Neural crest cell (in vitro differentiated cells): ENCODE results near the gene AKR1A1. TPM values are rescaled to one million over a fixed set of nuclear protein-coding genes. Genes with fewer than 3 reads are reported as not detected.
"Not testable (repeated sequence)": the region's sequence is repeated elsewhere in the genome, so short reads cannot be mapped to it uniquely, and the experiment has no call there.

Source experiments
- DNase-seq: peaks from one replicate; pipeline ENCODE4 v3.0.0; 2021; ENCODE audit warnings: low read depth, mixed read lengths, low spot score
- H3K27ac Mint-ChIP-seq: one replicate; pipeline ENCODE4 v1.8.0; 2021; ENCODE audit warnings: mild to moderate bottlenecking, mixed read lengths; ENCODE audit not compliant: unreplicated experiment
- H3K27me3 Mint-ChIP-seq: 2 replicates; pipeline ENCODE4 v1.8.0; 2021; ENCODE audit warnings: low read depth, mild to moderate bottlenecking, mixed read lengths
- H3K36me3 Mint-ChIP-seq: 2 replicates; pipeline ENCODE4 v1.8.0; 2021; ENCODE audit warnings: low read depth, mild to moderate bottlenecking, mixed read lengths
- H3K4me1 Mint-ChIP-seq: 2 replicates; pipeline ENCODE4 v1.8.0; 2021; ENCODE audit warnings: mixed read lengths
- H3K4me3 Mint-ChIP-seq: one replicate; pipeline ENCODE4 v1.8.0; 2021; ENCODE audit warnings: mild to moderate bottlenecking, mixed read lengths
- H3K9me3 Mint-ChIP-seq: 2 replicates; pipeline ENCODE4 v1.8.0; 2021; ENCODE audit warnings: mixed read lengths
- CTCF ChIP-seq: fragments of 200-600 bp; sonication (generic); conservative IDR thresholded peaks from 2 replicates; pipeline ENCODE4 v1.5.0; 2021; ENCODE audit warnings: antibody characterized with exemption, mild to moderate bottlenecking
- total RNA-seq: library from RNA; stranded (reverse); gene quantifications from 2 replicates; pipeline ENCODE4 v1.2.1, GENCODE V29; 2021

Gene AKR1A1
- total RNA-seq, 1 donor from 2014 or later, result 192 TPM

- no peak for DNase-seq
- H3K36me3 Mint-ChIP-seq, result peaks cover 13% of the 10 kb centered on the region
These were observed 42.1 kb upstream of the AKR1A1 start for GRCh38 chr1:45508295-45509151.

GRCh38 chr1:45510036-45510971 lies 40.3 kb upstream of the AKR1A1 start:
- H3K36me3 Mint-ChIP-seq, result peaks cover 20% of the 10 kb centered on the region

More at GRCh38 chr1:45508295-45509151, 42.1 kb upstream of the AKR1A1 start:
- Mint-ChIP-seq H3K4me3 (no peak overlapping the region), H3K9me3 (no peaks in the 10 kb centered on the region), H3K27ac (peak overlapping the region; percentile 50), H3K4me1 (peaks cover 3% of the 10 kb centered on the region), H3K27me3 (no peaks in the 10 kb centered on the region)
- TF ChIP-seq CTCF, result no peak

GRCh38 chr1:45510972-45511527 lies 39.6 kb upstream of the AKR1A1 start:
- Mint-ChIP-seq H3K27me3 (no peaks in the 10 kb centered on the region), H3K27ac (no peak overlapping the region), H3K9me3 (no peaks in the 10 kb centered on the region), H3K4me1 (peaks cover 5% of the 10 kb centered on the region), H3K4me3 (no peak overlapping the region), H3K36me3 (peaks cover 22% of the 10 kb centered on the region)
- TF ChIP-seq CTCF, result no peak
- no peak for DNase-seq

More at GRCh38 chr1:45510036-45510971, 40.3 kb upstream of the AKR1A1 start:
- H3K27ac Mint-ChIP-seq, result no peak overlapping the region
- H3K4me1 Mint-ChIP-seq, result peaks cover 3% of the 10 kb centered on the region
- no peak for DNase-seq
- no peaks in the 10 kb centered on the region for H3K27me3 Mint-ChIP-seq
- no peak for TF ChIP-seq CTCF
- H3K4me3 Mint-ChIP-seq, result no peak overlapping the region
- H3K9me3 Mint-ChIP-seq, result no peaks in the 10 kb centered on the region

GRCh38 chr1:45512641-45513054 lies 38.0 kb upstream of the AKR1A1 start:
- Mint-ChIP-seq H3K36me3 (peaks cover 25% of the 10 kb centered on the region), H3K9me3 (no peaks in the 10 kb centered on the region), H3K27ac (no peak overlapping the region), H3K4me1 (peaks cover 6% of the 10 kb centered on the region), H3K27me3 (no peaks in the 10 kb centered on the region), H3K4me3 (peak overlapping the region; percentile 72)
- peak; percentile 57 for DNase-seq
- TF ChIP-seq CTCF, result peak; percentile 78

GRCh38 chr1:45513532-45514260 lies 36.9 kb upstream of the AKR1A1 start:
- not testable (repeated sequence) for H3K4me1 Mint-ChIP-seq, H3K9me3 Mint-ChIP-seq, DNase-seq, H3K27me3 Mint-ChIP-seq, H3K4me3 Mint-ChIP-seq, H3K27ac Mint-ChIP-seq
- peaks cover 25% of the 10 kb centered on the region for H3K36me3 Mint-ChIP-seq
